SK-N-SH (cell line): ENCODE measurements around the gene VWC2L. TPM values are rescaled to one million over a fixed set of nuclear protein-coding genes. Genes with fewer than 3 reads are reported as not detected.

Source experiments
- CTCF ChIA-PET: fragments of 300-600, 350-600 bp; formaldehyde crosslinking; extraction: SDS; loops from one replicate; lab custom pipeline; 2021; lab: Yijun Ruan, JAX
- POLR2A ChIA-PET: fragments of 350-600 bp; sonication (Branson Sonifier 250); formaldehyde crosslinking; extraction: SDS; loops from one replicate; lab custom pipeline; 2020; ENCODE audit warnings: antibody characterized with exemption, inconsistent platforms; lab: Yijun Ruan, JAX
- DNase-seq: peaks from one replicate; pipeline ENCODE4 v3.0.0; 2012
- H2AFZ ChIP-seq: fragments of 200-600 bp; sonication (generic); 2 replicates; pipeline ENCODE4 v1.8.1; 2016; ENCODE audit warnings: antibody characterized with exemption, mild to moderate bottlenecking, low read depth
- H3F3A ChIP-seq: fragments of 200-600 bp; sonication (generic); replicated peaks from 2 replicates; pipeline ENCODE3; 2016; ENCODE audit warnings: antibody characterized with exemption, mild to moderate bottlenecking; ENCODE audit not compliant: insufficient read depth
- H3K27ac ChIP-seq, 2 experiments: fragments of 200-500 bp in 1 of 2; fragments of 200-600 bp in 1 of 2; sonication (Bioruptor generic) in 1 of 2; sonication (generic), shearing (Covaris generic) in 1 of 2; 2 replicates each; pipeline versions ENCODE4 v1.5.1 to v1.6.1; 2014 to 2016; ENCODE audit warnings: low read depth in 2 of 2, inconsistent platforms in 1 of 2, low read length in 1 of 2, mild to moderate bottlenecking in 1 of 2, mixed read lengths in 1 of 2
- H3K27me3 ChIP-seq: fragments of 200-600 bp; sonication (generic), shearing (Covaris generic); 2 replicates; pipeline ENCODE4 v1.6.1; 2016; ENCODE audit warnings: mixed run types; ENCODE audit not compliant: insufficient read depth
- H3K36me3 ChIP-seq, 2 experiments: fragments of 200-500 bp in 1 of 2; fragments of 200-600 bp in 1 of 2; sonication (Bioruptor generic) in 1 of 2; sonication (generic) in 1 of 2; replicated peaks in 1 of 2; 2 replicates each; pipeline versions ENCODE3 to v1.5.1; 2014 to 2016; ENCODE audit warnings: low read length in 1 of 2, mild to moderate bottlenecking in 1 of 2; ENCODE audit not compliant: insufficient read depth in 2 of 2, control insufficient read depth in 1 of 2
- H3K4me1 ChIP-seq, 2 experiments: fragments of 200-500 bp in 1 of 2; fragments of 200-600 bp in 1 of 2; sonication (Bioruptor generic) in 1 of 2; sonication (generic), shearing (Covaris generic) in 1 of 2; 2 replicates each; pipeline versions ENCODE4 v1.5.1 to v1.6.1; 2014 to 2016; ENCODE audit warnings: low read depth in 1 of 2, low read length in 1 of 2, mixed run types in 1 of 2; ENCODE audit not compliant: insufficient read depth in 2 of 2, control insufficient read depth in 1 of 2
- H3K4me2 ChIP-seq: fragments of 200-600 bp; sonication (generic), shearing (Covaris generic); 2 replicates; pipeline ENCODE4 v1.6.1; 2017; ENCODE audit warnings: mixed run types
- H3K4me3 ChIP-seq, 2 experiments: fragments of 200-500 bp in 1 of 2; fragments of 200-600 bp in 1 of 2; sonication (Bioruptor generic) in 1 of 2; sonication (generic), shearing (Covaris generic) in 1 of 2; 2 replicates each; pipeline versions ENCODE4 v1.5.1 to v1.8.1; 2014 to 2016; ENCODE audit warnings: low read depth in 2 of 2, inconsistent platforms in 1 of 2, low read length in 1 of 2, mild to moderate bottlenecking in 1 of 2, mixed read lengths in 1 of 2, moderate library complexity in 1 of 2
- H3K79me2 ChIP-seq: fragments of 200-600 bp; sonication (generic); 2 replicates; pipeline ENCODE4 v1.8.1; 2017; ENCODE audit warnings: mild to moderate bottlenecking; ENCODE audit not compliant: insufficient read depth
- H3K9ac ChIP-seq: fragments of 200-600 bp; sonication (generic); 2 replicates; pipeline ENCODE4 v1.6.1; 2017; ENCODE audit warnings: mixed run types
- H3K9me2 ChIP-seq: fragments of 200-600 bp; sonication (generic); 2 replicates; pipeline ENCODE4 v1.6.1; 2017; ENCODE audit warnings: mixed run types
- H3K9me3 ChIP-seq: fragments of 200-600 bp; sonication (generic); 2 replicates; pipeline ENCODE4 v1.6.1; 2017; ENCODE audit warnings: mixed run types, mild to moderate bottlenecking, moderate library complexity
- H4K20me1 ChIP-seq: fragments of 200-600 bp; sonication (generic); 2 replicates; pipeline ENCODE4 v1.6.1; 2017; ENCODE audit warnings: mild to moderate bottlenecking, mixed run types; ENCODE audit not compliant: insufficient read depth
- CHD2 ChIP-seq: fragments of 150-350 bp; IDR thresholded peaks from 2 replicates; pipeline ENCODE4 v1.6.1; 2018; ENCODE audit warnings: low read length; ENCODE audit not compliant: partially characterized antibody
- EP300 ChIP-seq, 2 experiments: IDR thresholded peaks; 2 replicates each; pipeline versions ENCODE4 v1.4.0 to v1.6.1; 2012; ENCODE audit warnings: borderline replicate concordance in 1 of 2, low read depth in 1 of 2, low read length in 1 of 2
- EZH2phosphoT487 ChIP-seq: fragments of 200-600 bp; sonication (generic); IDR thresholded peaks from 2 replicates; pipeline ENCODE4 v1.6.1; 2017; ENCODE audit warnings: low read depth, mixed run types, mild to moderate bottlenecking, antibody characterized with exemption, moderate library complexity, borderline replicate concordance
- FOXJ3 ChIP-seq: sonication (generic); formaldehyde crosslinking; IDR thresholded peaks from 2 replicates; pipeline ENCODE4 v1.5.1; 2020; ENCODE audit warnings: mild to moderate bottlenecking, missing genetic modification reagents
- GABPA ChIP-seq: IDR thresholded peaks from 2 replicates; pipeline ENCODE4 v1.4.0; 2012; ENCODE audit warnings: low read depth, mild to moderate bottlenecking
- JUND ChIP-seq: IDR thresholded peaks from 2 replicates; pipeline ENCODE4 v1.4.0; 2012
- MEF2A ChIP-seq: IDR thresholded peaks from 2 replicates; pipeline ENCODE4 v1.4.0; 2012; ENCODE audit warnings: low read depth, borderline replicate concordance
- NFIC ChIP-seq: IDR thresholded peaks from 2 replicates; pipeline ENCODE4 v1.4.0; 2012; ENCODE audit warnings: borderline replicate concordance
- REST ChIP-seq: IDR thresholded peaks from 2 replicates; pipeline ENCODE4 v1.6.1; 2012; ENCODE audit warnings: mild to moderate bottlenecking, low read depth, low read length, moderate library complexity
- RFX5 ChIP-seq: IDR thresholded peaks from 2 replicates; pipeline ENCODE4 v1.6.1; 2012; ENCODE audit warnings: mild to moderate bottlenecking, improper control_type of control experiment, low read length
- USF2 ChIP-seq: fragments of 150-350 bp; IDR thresholded peaks from 2 replicates; pipeline ENCODE4 v1.6.1; 2017; ENCODE audit warnings: antibody characterized with exemption, low read length, low read depth, borderline replicate concordance
- WGBS: methylation state at CpG from one replicate; pipeline ENCODE4 v1.1.6; 2017; ENCODE audit warnings: low lambda C conversion rate; 5-methylcytosine and 5-hydroxymethylcytosine counted together
- polyA plus RNA-seq, 3 experiments: library from polyadenylated mRNA; depleted of rRNA; stranded (reverse); fragments of >200 nt; gene quantifications; 2 replicates each; pipeline ENCODE4 v1.2.3, GENCODE V29; 2012
- TF ChIP-seq, protein P1 (sequence below): fragments of 150-350 bp; IDR thresholded peaks from 2 replicates; pipeline ENCODE4 v1.6.1; 2016; ENCODE audit warnings: mild to moderate bottlenecking, low read depth, low read length
- TF ChIP-seq, protein P2 (sequence below): IDR thresholded peaks from 2 replicates; pipeline ENCODE4 v1.4.0; 2012; ENCODE audit warnings: low read depth, borderline replicate concordance
- TF ChIP-seq, protein P3 (sequence below): IDR thresholded peaks from 2 replicates; pipeline ENCODE4; 2012

The VWC2L gene
- polyA plus RNA-seq, 1 of the 3 experiments (the other 2 are of a cell fraction): not detected

DNA sequence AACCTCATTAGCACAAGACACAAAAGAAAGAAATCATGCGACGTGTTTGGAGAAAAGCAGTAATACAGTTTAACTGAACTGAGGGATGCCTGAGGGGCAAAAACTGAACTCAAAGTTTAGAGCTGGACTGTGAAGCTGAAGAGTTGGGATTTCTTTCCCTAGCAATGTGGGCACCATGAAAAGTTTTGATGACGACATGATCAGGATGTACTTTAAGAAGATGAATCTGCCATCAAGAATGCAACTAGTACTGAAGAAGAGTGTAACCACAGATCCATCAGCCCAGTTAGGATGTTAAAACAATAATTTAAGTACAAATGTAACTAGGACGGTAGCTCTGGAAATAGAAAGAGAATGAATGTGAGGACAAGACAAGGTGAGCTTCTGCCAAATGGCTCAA is 196.2 kb downstream of the VWC2L start:
- no peak for DNase-seq
- WGBS: 71% methylated on average over 4 of the region's 4 CpGs
- Histone ChIP-seq H3F3A (no peaks in the 10 kb centered on the region), H3K9me3 (no peaks in the 10 kb centered on the region), H3K9ac (no peak overlapping the region), H3K4me2 (no peak overlapping the region), H3K27ac (no peak overlapping the region), H3K36me3 (no peaks in the 10 kb centered on the region), H4K20me1 (no peaks in the 10 kb centered on the region), H3K9me2 (no peaks in the 10 kb centered on the region), H3K4me3 (no peak overlapping the region), H2AFZ (no peak overlapping the region), H3K27me3 (no peaks in the 10 kb centered on the region), H3K79me2 (no peaks in the 10 kb centered on the region), H3K4me1 (peaks cover 0 to 2% of the 10 kb centered on the region in 2 experiments; a peak in 2 of 4 replicates)
- ChIA-PET CTCF (interaction anchor here (0.7 kb wide), 1 partner anchor 11 kb away, joined by 3 read pairs; no protein-coding TSS in a partner anchor), POLR2A (no interaction called here)
- no peak for TF ChIP-seq EZH2phosphoT487
- no peak for TF ChIP-seq NFIC
- no peak for TF ChIP-seq JUND
- TF ChIP-seq, protein P1, sequence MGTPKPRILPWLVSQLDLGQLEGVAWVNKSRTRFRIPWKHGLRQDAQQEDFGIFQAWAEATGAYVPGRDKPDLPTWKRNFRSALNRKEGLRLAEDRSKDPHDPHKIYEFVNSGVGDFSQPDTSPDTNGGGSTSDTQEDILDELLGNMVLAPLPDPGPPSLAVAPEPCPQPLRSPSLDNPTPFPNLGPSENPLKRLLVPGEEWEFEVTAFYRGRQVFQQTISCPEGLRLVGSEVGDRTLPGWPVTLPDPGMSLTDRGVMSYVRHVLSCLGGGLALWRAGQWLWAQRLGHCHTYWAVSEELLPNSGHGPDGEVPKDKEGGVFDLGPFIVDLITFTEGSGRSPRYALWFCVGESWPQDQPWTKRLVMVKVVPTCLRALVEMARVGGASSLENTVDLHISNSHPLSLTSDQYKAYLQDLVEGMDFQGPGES: no peak
- TF ChIP-seq REST: no peak
- TF ChIP-seq, protein P2, sequence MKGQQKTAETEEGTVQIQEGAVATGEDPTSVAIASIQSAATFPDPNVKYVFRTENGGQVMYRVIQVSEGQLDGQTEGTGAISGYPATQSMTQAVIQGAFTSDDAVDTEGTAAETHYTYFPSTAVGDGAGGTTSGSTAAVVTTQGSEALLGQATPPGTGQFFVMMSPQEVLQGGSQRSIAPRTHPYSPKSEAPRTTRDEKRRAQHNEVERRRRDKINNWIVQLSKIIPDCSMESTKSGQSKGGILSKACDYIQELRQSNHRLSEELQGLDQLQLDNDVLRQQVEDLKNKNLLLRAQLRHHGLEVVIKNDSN: no peak
- TF ChIP-seq RFX5: no peak
- TF ChIP-seq, protein P3, sequence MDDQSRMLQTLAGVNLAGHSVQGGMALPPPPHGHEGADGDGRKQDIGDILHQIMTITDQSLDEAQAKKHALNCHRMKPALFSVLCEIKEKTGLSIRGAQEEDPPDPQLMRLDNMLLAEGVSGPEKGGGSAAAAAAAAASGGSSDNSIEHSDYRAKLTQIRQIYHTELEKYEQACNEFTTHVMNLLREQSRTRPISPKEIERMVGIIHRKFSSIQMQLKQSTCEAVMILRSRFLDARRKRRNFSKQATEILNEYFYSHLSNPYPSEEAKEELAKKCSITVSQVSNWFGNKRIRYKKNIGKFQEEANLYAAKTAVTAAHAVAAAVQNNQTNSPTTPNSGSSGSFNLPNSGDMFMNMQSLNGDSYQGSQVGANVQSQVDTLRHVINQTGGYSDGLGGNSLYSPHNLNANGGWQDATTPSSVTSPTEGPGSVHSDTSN: no peak
- TF ChIP-seq EP300 (IDR thresholded peaks at IDR 0.05; ENCODE audit: borderline replicate concordance in 1 of 2, low read depth in 1 of 2, low read length in 1 of 2): no peak
- TF ChIP-seq GABPA: no peak
- TF ChIP-seq USF2: no peak
- TF ChIP-seq FOXJ3: no peak
- TF ChIP-seq CHD2: no peak
- no peak for TF ChIP-seq MEF2A
